B cell (primary cell): ENCODE measurements around the gene PTEN. TPM values are rescaled to one million over a fixed set of nuclear protein-coding genes. Genes with fewer than 3 reads are reported as not detected.

Experiments used
- ATAC-seq: fragments of 200-7000 bp; cut with Tn5 transposase; one replicate; pipeline ENCODE4 v1.10.0; 2021; ENCODE audit warnings: low read depth, mild to moderate bottlenecking, moderate number of reproducible peaks, moderate library complexity
- CTCF ChIA-PET: fragments of 350-600 bp; sonication (Branson Sonifier 250); formaldehyde crosslinking; loops from one replicate; lab custom pipeline; 2021; ENCODE audit warnings: antibody characterized with exemption, inconsistent platforms; lab: Charles Lee
- POLR2A ChIA-PET: fragments of 350-600 bp; sonication (Branson Sonifier 250); formaldehyde crosslinking; loops from one replicate; lab custom pipeline; 2021; ENCODE audit warnings: antibody characterized with exemption; lab: Charles Lee
- DNase-seq: peaks from one replicate; pipeline ENCODE4 v3.0.0; 2013
- H2AFZ ChIP-seq: 2 replicates; pipeline ENCODE4 v1.6.1; 2012; ENCODE audit warnings: mild to moderate bottlenecking, low read depth, low read length; ENCODE audit not compliant: insufficient read depth, poor library complexity, severe bottlenecking
- H3K27ac ChIP-seq, 2 donors: 1 replicate in 1 of 2; 2 replicates in 1 of 2; pipeline ENCODE4 v1.5.1; 2012 to 2013; ENCODE audit warnings: low read length in 2 of 2, mild to moderate bottlenecking in 2 of 2, moderate library complexity in 1 of 2
- H3K27me3 ChIP-seq, 4 experiments: fragments of 200-600 bp in 1 of 4; sonication (generic) in 1 of 4; replicated peaks in 1 of 4; 1 replicate in 2 of 4; 2 replicates in 2 of 4; pipeline versions ENCODE4 v1.6.1 to v1.7.0; 2013 to 2016; ENCODE audit warnings: low read length in 3 of 4, mild to moderate bottlenecking in 2 of 4, mixed read lengths in 1 of 4, moderate library complexity in 1 of 4; ENCODE audit not compliant: insufficient read depth in 4 of 4, control insufficient read depth in 3 of 4; ENCODE audit errors: control extremely low read depth in 1 of 4
- H3K36me3 ChIP-seq, 2 experiments: replicated peaks in 1 of 2; 1 replicate in 1 of 2; 2 replicates in 1 of 2; pipeline versions ENCODE4 v1.6.1 to v1.7.1; 2013; ENCODE audit warnings: low read length in 1 of 2; ENCODE audit not compliant: insufficient read depth in 2 of 2, control insufficient read depth in 1 of 2; ENCODE audit errors: control extremely low read depth in 1 of 2, extremely low read depth in 1 of 2
- H3K4me1 ChIP-seq, 2 donors: fragments of 200-600 bp in 1 of 2; sonication (generic) in 1 of 2; 1 replicate in 1 of 2; 2 replicates in 1 of 2; pipeline versions ENCODE4 v1.5.1 to v1.6.1; 2013 to 2017; ENCODE audit warnings: low read length in 2 of 2; ENCODE audit not compliant: control insufficient read depth in 2 of 2, insufficient read depth in 2 of 2
- H3K4me2 ChIP-seq: replicated peaks from 2 replicates; pipeline ENCODE3; 2012; ENCODE audit warnings: mild to moderate bottlenecking, low read depth, low read length; ENCODE audit not compliant: poor library complexity, severe bottlenecking
- H3K4me3 ChIP-seq, 5 experiments: fragments of 200-600 bp in 1 of 5; sonication (generic) in 1 of 5; 1 replicate in 3 of 5; 2 replicates in 2 of 5; pipeline versions ENCODE4 v1.5.1 to v1.7.0; 2011 to 2016; ENCODE audit warnings: low read length in 4 of 5, mild to moderate bottlenecking in 4 of 5, low read depth in 2 of 5, control low read depth in 1 of 5, moderate library complexity in 1 of 5; ENCODE audit not compliant: insufficient read depth in 1 of 5; ENCODE audit errors: control extremely low read depth in 1 of 5, extremely low read depth in 1 of 5
- H3K79me2 ChIP-seq: fragments of 200-600 bp; sonication (generic); one replicate; pipeline ENCODE4 v1.6.0; 2016; ENCODE audit warnings: low read length; ENCODE audit not compliant: control insufficient read depth, insufficient read depth
- H3K9ac ChIP-seq: fragments of 200-600 bp; sonication (generic); 2 replicates; pipeline ENCODE4 v1.6.1; 2017; ENCODE audit warnings: mild to moderate bottlenecking, low read length, moderate library complexity
- H3K9me3 ChIP-seq, 3 donors: one replicate each; pipeline versions ENCODE4 v1.6.1 to v1.7.1; 2013; ENCODE audit warnings: low read length in 2 of 3; ENCODE audit not compliant: control insufficient read depth in 2 of 3, insufficient read depth in 1 of 3; ENCODE audit errors: control extremely low read depth in 1 of 3
- H4K20me1 ChIP-seq: 2 replicates; pipeline ENCODE4 v1.6.0; 2012; ENCODE audit warnings: mild to moderate bottlenecking, low read length; ENCODE audit not compliant: insufficient read depth, control insufficient read depth, poor library complexity, severe bottlenecking
- H3K27ac Mint-ChIP-seq: one replicate; pipeline ENCODE4 v1.8.0; 2021; ENCODE audit warnings: mixed read lengths
- H3K27me3 Mint-ChIP-seq: one replicate; pipeline ENCODE4 v1.8.0; 2021; ENCODE audit warnings: mixed read lengths
- H3K4me1 Mint-ChIP-seq: one replicate; pipeline ENCODE4 v1.8.0; 2021; ENCODE audit warnings: mixed read lengths
- H3K4me3 Mint-ChIP-seq: one replicate; pipeline ENCODE4 v1.8.0; 2021; ENCODE audit warnings: mixed read lengths
- H3K9me3 Mint-ChIP-seq: one replicate; pipeline ENCODE4 v1.8.0; 2022; ENCODE audit warnings: mixed read lengths; ENCODE audit not compliant: insufficient read depth
- EZH2 ChIP-seq: IDR thresholded peaks from 2 replicates; pipeline ENCODE4 v1.6.1; 2012; ENCODE audit warnings: borderline replicate concordance, low read depth, mild to moderate bottlenecking, moderate library complexity, low read length; ENCODE audit not compliant: insufficient read depth, poor library complexity, severe bottlenecking
- WGBS: methylation state at CpG from one replicate; pipeline ENCODE4 v1.1.5; 2013; ENCODE audit warnings: missing lambda C conversion rate; ENCODE audit not compliant: insufficient coverage; 5-methylcytosine and 5-hydroxymethylcytosine counted together
- intact Hi-C: fragments of 100-400 bp; cut with micrococcal nuclease; formaldehyde crosslinking; loops from one replicate; pipeline ENCODE4 v1.10.0; 2022
- polyA plus RNA-seq: library from polyadenylated mRNA; depleted of rRNA; stranded (reverse); fragments of >200 nt; gene quantifications from 2 replicates; pipeline ENCODE4 v1.2.3, GENCODE V29; 2012
- total RNA-seq, 2 donors: library from RNA; stranded (reverse); fragments of 120-200 nt in 1 of 2; gene quantifications; 1 replicate in 1 of 2; 2 replicates in 1 of 2; pipeline versions ENCODE4 v1.2.3 to v1.2.4, GENCODE V29; 2013 to 2022
- TF ChIP-seq, protein P1 (sequence below): fragments of 200-600 bp; IDR thresholded peaks from one replicate; pipeline ENCODE4 v1.8.0; 2022; ENCODE audit warnings: antibody characterized with exemption, mild to moderate bottlenecking

PTEN gene
- total and polyA plus RNA-seq, 2 donors (not counting 1 experiment from before 2014, with no cell fraction given), result 15.2 to 114 TPM

DNA sequence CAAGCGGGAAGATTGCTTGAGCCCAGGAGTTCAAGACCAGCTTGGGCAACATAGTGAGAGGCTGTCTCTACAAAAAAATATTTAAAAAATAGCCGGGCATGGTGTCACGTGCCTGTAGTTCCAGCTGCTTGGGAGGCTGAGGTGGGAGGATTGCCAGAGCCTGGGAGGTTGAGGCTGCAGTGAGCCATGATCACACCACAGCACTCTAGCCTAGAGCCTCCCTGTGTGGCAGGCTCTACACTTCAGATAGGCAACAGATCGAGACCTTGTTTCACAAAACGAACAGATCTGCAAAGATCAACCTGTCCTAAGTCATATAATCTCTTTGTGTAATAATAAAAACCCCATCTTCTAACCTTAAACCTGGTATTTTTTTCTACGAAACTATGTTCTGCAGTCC is 76.8 kb downstream of the PTEN start:
- Histone ChIP-seq H3K4me2 (no peak overlapping the region), H3K4me1 (no peaks in the 10 kb centered on the region), H2AFZ (no peak overlapping the region), H4K20me1 (peaks cover 4% of the 10 kb centered on the region), H3K27me3 (no peaks in the 10 kb centered on the region), H3K9me3 (no peaks in the 10 kb centered on the region), H3K9ac (no peak overlapping the region), H3K36me3 (peaks cover 8 to 46% of the 10 kb centered on the region in 2 experiments), H3K79me2 (peaks cover 31% of the 10 kb centered on the region), H3K4me3 (no peak overlapping the region), H3K27ac (no peak overlapping the region)
- Mint-ChIP-seq H3K4me1 (peaks cover 26% of the 10 kb centered on the region), H3K27me3 (no peaks in the 10 kb centered on the region), H3K9me3 (no peaks in the 10 kb centered on the region), H3K4me3 (no peak overlapping the region), H3K27ac (no peak overlapping the region)
- no peak for DNase-seq
- TF ChIP-seq, protein P1, sequence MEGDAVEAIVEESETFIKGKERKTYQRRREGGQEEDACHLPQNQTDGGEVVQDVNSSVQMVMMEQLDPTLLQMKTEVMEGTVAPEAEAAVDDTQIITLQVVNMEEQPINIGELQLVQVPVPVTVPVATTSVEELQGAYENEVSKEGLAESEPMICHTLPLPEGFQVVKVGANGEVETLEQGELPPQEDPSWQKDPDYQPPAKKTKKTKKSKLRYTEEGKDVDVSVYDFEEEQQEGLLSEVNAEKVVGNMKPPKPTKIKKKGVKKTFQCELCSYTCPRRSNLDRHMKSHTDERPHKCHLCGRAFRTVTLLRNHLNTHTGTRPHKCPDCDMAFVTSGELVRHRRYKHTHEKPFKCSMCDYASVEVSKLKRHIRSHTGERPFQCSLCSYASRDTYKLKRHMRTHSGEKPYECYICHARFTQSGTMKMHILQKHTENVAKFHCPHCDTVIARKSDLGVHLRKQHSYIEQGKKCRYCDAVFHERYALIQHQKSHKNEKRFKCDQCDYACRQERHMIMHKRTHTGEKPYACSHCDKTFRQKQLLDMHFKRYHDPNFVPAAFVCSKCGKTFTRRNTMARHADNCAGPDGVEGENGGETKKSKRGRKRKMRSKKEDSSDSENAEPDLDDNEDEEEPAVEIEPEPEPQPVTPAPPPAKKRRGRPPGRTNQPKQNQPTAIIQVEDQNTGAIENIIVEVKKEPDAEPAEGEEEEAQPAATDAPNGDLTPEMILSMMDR, result no peak
- no peak for TF ChIP-seq EZH2
- 100% methylated on average over 1 of the region's 6 CpGs for WGBS
- no peak for ATAC-seq
- intact Hi-C loops, result no loop called here
- ChIA-PET CTCF (no interaction called here), POLR2A (no interaction called here)

DNA sequence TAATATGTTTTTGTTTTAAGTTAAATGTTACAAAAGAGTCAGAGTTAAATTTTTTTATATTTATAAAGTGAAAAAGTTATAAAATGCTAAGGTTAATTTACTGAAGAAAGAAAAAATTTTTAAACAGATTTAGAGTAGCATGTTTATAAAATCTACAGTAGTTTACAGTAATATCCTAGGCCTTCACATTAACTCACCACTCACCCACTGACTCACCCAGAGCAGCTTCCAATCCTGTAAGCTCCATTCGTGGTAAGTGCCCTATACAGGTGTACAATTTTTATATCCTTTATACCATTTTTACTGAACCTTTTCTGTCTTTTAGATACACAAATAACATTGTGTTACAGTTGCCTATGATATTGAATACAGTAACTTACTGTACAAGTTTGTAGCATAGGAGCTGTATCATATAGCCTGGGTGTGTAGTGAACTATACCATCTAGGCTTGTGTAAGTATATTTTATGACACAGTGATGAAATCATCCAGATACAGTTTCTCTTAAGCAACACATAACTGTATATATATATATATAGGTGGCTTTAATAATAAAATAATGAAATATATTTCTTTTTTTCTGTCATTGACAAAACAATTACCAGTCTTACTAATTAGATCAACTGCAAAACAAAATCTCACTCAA is 79.6 kb downstream of the PTEN start:
- POLR2A ChIA-PET, result no interaction called here
- Histone ChIP-seq H3K36me3 (peaks cover 7 to 31% of the 10 kb centered on the region in 2 experiments), H3K27ac (no peak overlapping the region), H3K27me3 (no peaks in the 10 kb centered on the region), H3K79me2 (peaks cover 35% of the 10 kb centered on the region), H3K4me3 (no peak overlapping the region), H4K20me1 (peaks cover 4% of the 10 kb centered on the region), H3K4me1 (no peaks in the 10 kb centered on the region), H2AFZ (no peak overlapping the region), H3K4me2 (no peak overlapping the region), H3K9ac (no peak overlapping the region), H3K9me3 (no peaks in the 10 kb centered on the region)
- TF ChIP-seq EZH2, result no peak
- TF ChIP-seq, protein P1, result no peak
- WGBS, result 100% methylated on average over 1 of the region's 1 CpG
- CTCF ChIA-PET, result interaction anchor here (0.6 kb wide), 1 partner anchor 413 kb away, joined by 3 read pairs; no protein-coding TSS in a partner anchor
- Mint-ChIP-seq H3K27me3 (no peaks in the 10 kb centered on the region), H3K4me1 (peaks cover 13% of the 10 kb centered on the region), H3K4me3 (no peak overlapping the region), H3K9me3 (no peaks in the 10 kb centered on the region), H3K27ac (peak overlapping the region; percentile 10)
- ATAC-seq (no peak), DNase-seq (no peak)
- intact Hi-C loops, result no loop called here
